NB4 (cell line): ENCODE data around the gene PCDHGC5.
A peak's percentile ranks its signal among the peaks of the same experiment; 100 is the strongest.

Source experiments
- DNase-seq: peaks from one replicate; pipeline ENCODE4 v3.0.0; 2010; ENCODE audit warnings: low read depth
- H3K4me3 ChIP-seq: one replicate; pipeline ENCODE4 v1.5.1; 2011; ENCODE audit warnings: mild to moderate bottlenecking, low read depth, low read length, moderate library complexity
- MYC ChIP-seq: IDR thresholded peaks from 2 replicates; pipeline ENCODE4 v1.6.1; 2011; ENCODE audit warnings: low read depth, low read length
- POLR2A ChIP-seq: IDR thresholded peaks from 2 replicates; pipeline ENCODE4 v1.6.1; 2011; ENCODE audit warnings: mild to moderate bottlenecking; ENCODE audit not compliant: insufficient read length; ENCODE audit errors: extremely low read depth
- TF ChIP-seq, protein P1 (sequence below): IDR thresholded peaks from one replicate; pipeline ENCODE4 v1.5.1; 2012; ENCODE audit warnings: low read depth, low read length
- TF ChIP-seq, protein P2 (sequence below): IDR thresholded peaks from 2 replicates; pipeline ENCODE4 v1.6.1; 2011; ENCODE audit warnings: low read depth, low read length

Gene PCDHGC5

DNA sequence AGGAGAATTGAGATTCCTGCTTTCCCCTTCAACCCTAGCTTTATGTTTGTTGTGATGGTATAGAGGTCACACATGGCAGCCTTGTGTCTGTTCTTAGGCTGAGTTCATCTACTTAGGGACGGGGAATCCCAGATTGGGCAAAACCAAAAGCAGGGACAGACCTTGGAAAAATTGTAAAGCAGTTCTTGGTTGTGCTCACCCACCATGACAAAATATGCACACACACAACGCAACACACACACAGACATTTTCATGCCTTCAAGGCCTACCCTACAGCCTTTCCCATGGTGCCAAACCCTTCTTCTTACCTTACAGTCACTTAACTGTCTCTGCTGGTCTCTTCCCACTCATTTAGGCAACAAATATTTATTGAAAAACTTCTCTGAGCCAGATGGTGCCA, 14.8 kb downstream of the PCDHGC5 start:
- H3K4me3 ChIP-seq, result no peak overlapping the region
- DNase-seq, result no peak
- TF ChIP-seq MYC (no peak), POLR2A (no peak)
- TF ChIP-seq, protein P1, sequence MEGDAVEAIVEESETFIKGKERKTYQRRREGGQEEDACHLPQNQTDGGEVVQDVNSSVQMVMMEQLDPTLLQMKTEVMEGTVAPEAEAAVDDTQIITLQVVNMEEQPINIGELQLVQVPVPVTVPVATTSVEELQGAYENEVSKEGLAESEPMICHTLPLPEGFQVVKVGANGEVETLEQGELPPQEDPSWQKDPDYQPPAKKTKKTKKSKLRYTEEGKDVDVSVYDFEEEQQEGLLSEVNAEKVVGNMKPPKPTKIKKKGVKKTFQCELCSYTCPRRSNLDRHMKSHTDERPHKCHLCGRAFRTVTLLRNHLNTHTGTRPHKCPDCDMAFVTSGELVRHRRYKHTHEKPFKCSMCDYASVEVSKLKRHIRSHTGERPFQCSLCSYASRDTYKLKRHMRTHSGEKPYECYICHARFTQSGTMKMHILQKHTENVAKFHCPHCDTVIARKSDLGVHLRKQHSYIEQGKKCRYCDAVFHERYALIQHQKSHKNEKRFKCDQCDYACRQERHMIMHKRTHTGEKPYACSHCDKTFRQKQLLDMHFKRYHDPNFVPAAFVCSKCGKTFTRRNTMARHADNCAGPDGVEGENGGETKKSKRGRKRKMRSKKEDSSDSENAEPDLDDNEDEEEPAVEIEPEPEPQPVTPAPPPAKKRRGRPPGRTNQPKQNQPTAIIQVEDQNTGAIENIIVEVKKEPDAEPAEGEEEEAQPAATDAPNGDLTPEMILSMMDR, result no peak
- TF ChIP-seq, protein P2, sequence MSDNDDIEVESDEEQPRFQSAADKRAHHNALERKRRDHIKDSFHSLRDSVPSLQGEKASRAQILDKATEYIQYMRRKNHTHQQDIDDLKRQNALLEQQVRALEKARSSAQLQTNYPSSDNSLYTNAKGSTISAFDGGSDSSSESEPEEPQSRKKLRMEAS, result no peak

DNA sequence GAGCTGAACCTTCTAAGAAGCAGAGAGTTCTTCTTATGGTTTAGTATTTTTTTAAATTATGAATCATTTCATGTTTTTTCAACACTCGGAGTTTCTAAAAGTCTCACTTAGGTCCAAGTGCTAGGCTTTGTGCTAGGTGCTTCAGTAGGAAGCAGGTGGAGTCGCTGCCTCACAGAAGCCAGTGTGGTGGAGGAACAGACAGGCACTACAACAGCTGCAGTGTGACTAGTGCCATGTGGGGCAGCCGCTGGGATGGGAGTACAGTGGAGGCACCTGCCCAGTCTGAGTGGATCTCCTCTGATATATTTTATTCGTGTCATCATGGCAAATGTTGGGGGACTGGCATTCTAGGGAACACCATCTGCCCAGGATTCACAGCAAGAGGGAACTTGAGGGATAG, 15.3 kb downstream of the PCDHGC5 start:
- TF ChIP-seq, protein P2, result no peak
- TF ChIP-seq MYC, result no peak
- TF ChIP-seq POLR2A, result no peak
- TF ChIP-seq, protein P1, result no peak
- no peak overlapping the region for H3K4me3 ChIP-seq
- no peak for DNase-seq

DNA sequence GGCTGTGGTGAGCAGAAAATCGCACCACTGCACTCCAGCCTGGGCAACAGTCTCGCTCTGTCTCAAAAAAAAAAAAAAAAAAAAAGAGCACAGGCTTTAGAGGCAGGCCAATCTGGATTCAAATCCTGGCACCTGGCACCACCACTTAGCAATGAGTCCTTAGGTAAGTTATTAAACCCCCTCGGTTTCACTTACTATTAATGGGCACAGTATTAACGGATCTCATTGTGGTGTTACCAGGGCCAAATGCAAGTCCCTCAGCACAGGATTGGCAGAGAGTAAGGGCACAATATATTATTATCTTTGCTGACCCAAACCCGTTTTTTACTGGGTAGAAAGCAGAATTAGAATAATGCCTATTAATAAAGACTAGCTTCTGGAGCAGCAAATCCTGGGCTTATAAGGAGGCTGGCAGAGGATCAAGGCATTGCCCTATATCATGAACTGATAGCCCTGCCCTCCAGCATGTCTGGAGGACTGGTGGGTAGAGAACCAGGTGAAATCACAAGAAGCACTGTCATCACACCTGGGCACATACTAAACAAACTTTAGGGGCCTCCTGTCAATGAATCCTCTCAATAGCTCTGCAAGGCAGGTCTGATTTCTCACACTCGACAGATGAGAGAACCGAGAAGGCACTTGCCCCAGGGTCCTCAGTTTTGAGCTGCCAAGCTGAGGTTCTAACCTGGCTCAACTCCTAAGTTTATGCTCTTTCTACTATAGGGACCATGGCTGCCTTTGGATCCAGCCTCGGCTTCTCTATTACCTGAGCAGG, 17.7 kb downstream of the PCDHGC5 start:
- DNase-seq, result no peak
- H3K4me3 ChIP-seq, result no peak overlapping the region
- no peak for TF ChIP-seq POLR2A

DNA sequence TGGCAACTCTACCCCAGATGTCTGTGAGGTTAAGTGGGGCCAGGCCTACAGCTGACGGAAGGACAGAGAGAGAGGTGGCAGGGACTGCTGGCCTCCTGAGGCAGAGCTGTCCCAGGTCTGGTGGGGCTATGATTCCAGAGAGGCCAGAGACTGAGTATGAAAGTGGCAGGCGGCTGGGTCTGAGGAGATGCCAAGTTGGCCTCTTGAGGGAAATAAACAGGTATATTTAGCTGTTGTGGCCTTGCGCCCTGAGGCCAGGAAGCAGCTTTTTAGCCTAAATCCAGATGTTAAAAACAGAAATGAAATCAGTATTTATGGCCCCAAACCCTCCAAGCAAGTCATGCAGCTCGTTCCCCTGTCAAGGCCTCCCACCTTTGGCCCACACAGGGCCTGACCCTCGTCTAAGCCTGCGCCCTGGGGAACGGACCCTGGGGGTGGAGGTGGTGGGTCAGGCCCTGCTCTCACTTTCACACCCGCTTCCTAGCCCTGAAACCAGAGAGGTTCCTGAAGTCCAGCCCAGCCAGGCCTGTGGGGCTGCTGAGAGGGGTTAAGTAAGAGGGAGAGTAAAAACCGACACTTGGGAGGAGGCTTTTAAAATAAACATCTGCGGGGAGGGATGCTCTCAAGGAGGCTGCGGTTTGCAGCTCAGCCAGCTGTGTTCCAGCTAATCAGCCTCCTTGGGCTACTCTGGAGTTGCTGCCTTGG, 18.7 kb downstream of the PCDHGC5 start:
- peak; percentile 86 for DNase-seq
- TF ChIP-seq, protein P1, result no peak
- no peak for TF ChIP-seq POLR2A
- TF ChIP-seq, protein P2, result no peak
- no peak for TF ChIP-seq MYC
- no peak overlapping the region for H3K4me3 ChIP-seq

DNA sequence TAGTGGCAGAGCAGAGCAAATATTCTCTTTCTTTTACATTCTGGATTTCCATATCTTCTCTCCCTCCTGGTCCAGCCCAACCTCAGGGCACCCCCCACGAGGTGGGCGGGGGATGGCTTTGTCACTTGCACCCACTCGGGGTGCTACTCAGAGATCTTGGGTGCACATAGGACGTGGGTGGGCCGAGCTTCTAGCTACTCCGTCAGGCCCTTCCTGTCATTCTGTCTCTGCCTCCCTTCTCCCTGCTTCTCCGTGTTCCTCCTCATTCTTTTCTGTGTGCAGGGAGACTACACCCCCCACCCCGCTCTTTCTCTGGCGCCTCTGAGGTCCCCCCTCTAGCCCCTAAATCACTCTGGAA, 19.5 kb downstream of the PCDHGC5 start:
- peak overlapping the region; percentile 28 for H3K4me3 ChIP-seq
- DNase-seq, result peak; percentile 57
- TF ChIP-seq MYC, result no peak
- no peak for TF ChIP-seq POLR2A
- TF ChIP-seq, protein P1, result no peak
- TF ChIP-seq, protein P2, result no peak

DNA sequence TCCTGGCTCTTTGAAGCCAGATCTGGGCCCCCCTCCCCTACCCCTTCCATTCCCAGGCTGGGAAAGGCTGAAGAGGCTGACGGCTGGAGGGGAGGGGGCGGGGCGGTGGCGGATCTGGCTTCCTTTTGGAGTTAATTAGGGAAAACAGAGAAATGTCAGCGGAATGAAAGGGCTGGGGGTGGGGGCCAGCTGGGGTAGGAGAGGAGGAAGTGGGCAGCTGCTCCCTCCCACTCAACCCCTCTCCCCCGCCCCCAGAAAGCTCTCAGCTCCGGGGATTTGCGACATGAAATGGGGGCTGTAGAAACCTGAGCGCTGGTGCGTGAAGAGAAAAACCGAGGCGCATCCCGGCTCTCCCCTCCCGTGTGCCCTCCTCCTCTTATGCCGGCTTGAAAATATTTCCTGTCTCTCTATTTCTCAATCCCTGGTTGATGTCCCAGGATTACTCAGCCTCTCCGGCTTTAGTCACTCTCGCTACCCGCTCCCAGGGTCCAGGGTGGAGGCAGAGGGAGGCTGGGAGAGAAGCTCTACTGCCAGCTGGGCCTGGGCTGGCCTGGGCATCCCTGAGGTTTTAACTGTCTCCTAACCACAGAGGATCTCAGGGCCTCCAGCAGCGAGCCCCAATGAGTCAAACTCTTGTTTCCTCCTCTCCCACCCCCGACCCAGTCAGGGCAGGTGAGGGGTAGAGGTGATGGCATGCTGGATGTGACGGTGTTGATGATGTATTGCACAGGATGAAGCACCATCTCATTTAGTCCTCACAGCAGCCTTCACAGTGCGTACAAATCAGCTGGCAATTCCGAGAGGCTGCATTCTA, 20.1 kb downstream of the PCDHGC5 start:
- peak overlapping the region; percentile 28 for H3K4me3 ChIP-seq
- DNase-seq, result peak; percentile 89

More for the DNA sequence above, 20.1 kb downstream of the PCDHGC5 start:
- TF ChIP-seq, protein P2, result no peak
- no peak for TF ChIP-seq MYC
- TF ChIP-seq, protein P1, result no peak
- no peak for TF ChIP-seq POLR2A
